ENCODE measurements around the gene ANGPTL1. TPM values are rescaled to one million over a fixed set of nuclear protein-coding genes. Genes with fewer than 3 reads are reported as not detected.

Gene ANGPTL1
- total and polyA plus RNA-seq, 2 donors (not counting 1 experiment from before 2014, with no cell fraction given): 1.5 to 4.1 TPM

DNA sequence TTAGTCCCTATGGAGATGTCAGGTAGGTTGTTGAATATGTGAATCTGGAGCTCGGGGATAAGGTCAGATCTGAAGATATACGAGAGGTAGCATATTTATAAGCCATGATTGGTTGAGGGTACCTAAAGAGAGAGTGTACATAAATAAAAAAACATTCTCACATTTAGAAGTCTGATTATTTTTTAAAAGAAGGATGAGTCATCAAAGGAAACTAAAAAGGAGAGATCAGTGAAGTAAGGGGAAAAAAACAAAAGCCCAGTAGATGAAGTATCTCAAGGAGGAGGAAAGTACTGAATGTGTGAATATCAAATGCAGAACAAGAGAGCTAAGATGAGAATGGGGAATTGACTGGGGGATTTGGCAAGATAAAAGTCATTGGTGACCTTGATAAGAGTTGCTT lies 15.7 kb upstream of the ANGPTL1 start:
- Histone ChIP-seq H4K20me1 (ENCODE audit: control insufficient read depth, extremely low read depth, insufficient read depth, low read length) (no peaks in the 10 kb centered on the region), H3K27me3 (ENCODE audit: control insufficient read depth, insufficient read depth, low read length) (no peaks in the 10 kb centered on the region), H3K4me1 (ENCODE audit: control insufficient read depth, extremely low read depth, insufficient read depth, low read length) (no peaks in the 10 kb centered on the region), H3K9me3 (ENCODE audit: control insufficient read depth, insufficient read depth, low read depth, low read length) (no peaks in the 10 kb centered on the region), H3K9ac (ENCODE audit: insufficient read depth, low read length) (no peak overlapping the region), H3K27ac (ENCODE audit: insufficient read depth, low read length) (no peak overlapping the region), H3K79me2 (ENCODE audit: control insufficient read depth, insufficient read depth, low read length) (no peaks in the 10 kb centered on the region), H3K4me3 (replicated peaks in 1 of 4; ENCODE audit: control extremely low read depth in 1 of 4, insufficient read depth in 1 of 4, low read depth in 3 of 4, low read length in 4 of 4) (no peak overlapping the region), H2AFZ (ENCODE audit: low read length) (no peak overlapping the region), H3K4me2 (ENCODE audit: extremely low read depth, insufficient read depth, low read length) (no peak overlapping the region), H3K36me3 (ENCODE audit: control insufficient read depth, insufficient read depth, low read length) (peaks cover 4% of the 10 kb centered on the region)
- no peak for DNase-seq (ENCODE audit: low read depth in 2 of 2)
- TF ChIP-seq EZH2 (IDR thresholded peaks at IDR 0.05; ENCODE audit: low read length, missing control alignments): no peak
- TF ChIP-seq, protein P1, sequence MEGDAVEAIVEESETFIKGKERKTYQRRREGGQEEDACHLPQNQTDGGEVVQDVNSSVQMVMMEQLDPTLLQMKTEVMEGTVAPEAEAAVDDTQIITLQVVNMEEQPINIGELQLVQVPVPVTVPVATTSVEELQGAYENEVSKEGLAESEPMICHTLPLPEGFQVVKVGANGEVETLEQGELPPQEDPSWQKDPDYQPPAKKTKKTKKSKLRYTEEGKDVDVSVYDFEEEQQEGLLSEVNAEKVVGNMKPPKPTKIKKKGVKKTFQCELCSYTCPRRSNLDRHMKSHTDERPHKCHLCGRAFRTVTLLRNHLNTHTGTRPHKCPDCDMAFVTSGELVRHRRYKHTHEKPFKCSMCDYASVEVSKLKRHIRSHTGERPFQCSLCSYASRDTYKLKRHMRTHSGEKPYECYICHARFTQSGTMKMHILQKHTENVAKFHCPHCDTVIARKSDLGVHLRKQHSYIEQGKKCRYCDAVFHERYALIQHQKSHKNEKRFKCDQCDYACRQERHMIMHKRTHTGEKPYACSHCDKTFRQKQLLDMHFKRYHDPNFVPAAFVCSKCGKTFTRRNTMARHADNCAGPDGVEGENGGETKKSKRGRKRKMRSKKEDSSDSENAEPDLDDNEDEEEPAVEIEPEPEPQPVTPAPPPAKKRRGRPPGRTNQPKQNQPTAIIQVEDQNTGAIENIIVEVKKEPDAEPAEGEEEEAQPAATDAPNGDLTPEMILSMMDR (conservative IDR thresholded peaks at IDR 0.05 in 1 of 2, IDR thresholded peaks at IDR 0.05 in 1 of 2; ENCODE audit: low read depth in 1 of 2, low read length in 2 of 2): no peak

DNA sequence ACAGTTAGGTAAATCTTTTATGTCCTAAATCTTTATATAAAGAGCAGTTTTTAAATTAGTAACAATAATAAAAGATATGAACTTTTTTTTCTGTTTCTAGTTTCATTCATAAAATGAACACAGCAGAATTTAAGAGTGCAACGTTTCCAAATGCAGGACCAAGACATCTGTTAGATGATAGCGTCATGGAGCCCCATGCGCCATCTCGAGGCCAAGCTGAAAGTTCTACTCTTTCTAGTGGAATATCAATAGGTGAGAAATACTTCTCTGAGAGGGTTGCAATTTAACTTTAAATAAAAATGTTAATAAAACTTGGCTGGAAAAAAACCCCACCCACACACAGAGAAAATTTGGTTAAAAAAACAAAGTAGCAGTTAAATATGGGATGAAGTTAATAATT lies 15.0 kb upstream of the ANGPTL1 start:
- no peak for TF ChIP-seq EZH2 (IDR thresholded peaks at IDR 0.05; ENCODE audit: low read length, missing control alignments)
- TF ChIP-seq, protein P1 (conservative IDR thresholded peaks at IDR 0.05 in 1 of 2, IDR thresholded peaks at IDR 0.05 in 1 of 2; ENCODE audit: low read depth in 1 of 2, low read length in 2 of 2): no peak
- H3K4me2 ChIP-seq (ENCODE audit: extremely low read depth, insufficient read depth, low read length): no peak overlapping the region
- H3K79me2 ChIP-seq (ENCODE audit: control insufficient read depth, insufficient read depth, low read length): no peaks in the 10 kb centered on the region
- H4K20me1 ChIP-seq (ENCODE audit: control insufficient read depth, extremely low read depth, insufficient read depth, low read length): no peaks in the 10 kb centered on the region
- H2AFZ ChIP-seq (ENCODE audit: low read length): no peak overlapping the region
- no peak overlapping the region for H3K27ac ChIP-seq (ENCODE audit: insufficient read depth, low read length)
- no peaks in the 10 kb centered on the region for H3K27me3 ChIP-seq (ENCODE audit: control insufficient read depth, insufficient read depth, low read length)
- no peak overlapping the region for H3K9ac ChIP-seq (ENCODE audit: insufficient read depth, low read length)
- H3K36me3 ChIP-seq (ENCODE audit: control insufficient read depth, insufficient read depth, low read length): peaks cover 7% of the 10 kb centered on the region
- H3K4me3 ChIP-seq (replicated peaks in 1 of 4; ENCODE audit: control extremely low read depth in 1 of 4, insufficient read depth in 1 of 4, low read depth in 3 of 4, low read length in 4 of 4): no peak overlapping the region
- no peaks in the 10 kb centered on the region for H3K4me1 ChIP-seq (ENCODE audit: control insufficient read depth, extremely low read depth, insufficient read depth, low read length)
- no peaks in the 10 kb centered on the region for H3K9me3 ChIP-seq (ENCODE audit: control insufficient read depth, insufficient read depth, low read depth, low read length)
- no peak for DNase-seq (ENCODE audit: low read depth in 2 of 2)

DNA sequence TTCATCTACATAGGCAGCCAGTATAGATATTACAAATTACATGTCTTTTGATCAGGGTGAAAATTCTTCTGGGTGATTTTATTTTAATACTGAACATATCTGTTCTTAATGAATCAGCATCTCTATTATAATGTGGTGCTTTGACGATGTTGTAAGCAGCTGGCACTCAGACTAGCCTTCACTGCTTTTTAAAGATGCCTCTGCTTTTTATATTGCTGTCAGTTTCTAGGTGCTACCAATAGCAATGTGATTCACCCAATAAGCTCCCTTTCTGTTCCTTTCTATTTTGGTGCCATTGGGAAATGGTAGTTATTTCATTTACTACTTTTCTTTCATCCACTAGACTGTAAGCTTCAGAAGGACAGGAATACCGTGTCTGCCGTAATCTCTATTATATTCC lies 11.1 kb upstream of the ANGPTL1 start:
- no peak for DNase-seq (ENCODE audit: low read depth in 2 of 2)
- no peaks in the 10 kb centered on the region for H3K79me2 ChIP-seq (ENCODE audit: control insufficient read depth, insufficient read depth, low read length)
- no peaks in the 10 kb centered on the region for H3K4me1 ChIP-seq (ENCODE audit: control insufficient read depth, extremely low read depth, insufficient read depth, low read length)
- no peak overlapping the region for H3K4me2 ChIP-seq (ENCODE audit: extremely low read depth, insufficient read depth, low read length)
- peaks cover 7% of the 10 kb centered on the region for H3K36me3 ChIP-seq (ENCODE audit: control insufficient read depth, insufficient read depth, low read length)
- no peak overlapping the region for H3K27ac ChIP-seq (ENCODE audit: insufficient read depth, low read length)
- no peaks in the 10 kb centered on the region for H4K20me1 ChIP-seq (ENCODE audit: control insufficient read depth, extremely low read depth, insufficient read depth, low read length)
- H3K9ac ChIP-seq (ENCODE audit: insufficient read depth, low read length): no peak overlapping the region
- H3K9me3 ChIP-seq (ENCODE audit: control insufficient read depth, insufficient read depth, low read depth, low read length): no peaks in the 10 kb centered on the region
- TF ChIP-seq EZH2 (IDR thresholded peaks at IDR 0.05; ENCODE audit: low read length, missing control alignments): no peak
- TF ChIP-seq, protein P1 (conservative IDR thresholded peaks at IDR 0.05 in 1 of 2, IDR thresholded peaks at IDR 0.05 in 1 of 2; ENCODE audit: low read depth in 1 of 2, low read length in 2 of 2): no peak
- H3K4me3 ChIP-seq (replicated peaks in 1 of 4; ENCODE audit: control extremely low read depth in 1 of 4, insufficient read depth in 1 of 4, low read depth in 3 of 4, low read length in 4 of 4): no peak overlapping the region
- H3K27me3 ChIP-seq (ENCODE audit: control insufficient read depth, insufficient read depth, low read length): no peaks in the 10 kb centered on the region
- H2AFZ ChIP-seq (ENCODE audit: low read length): no peak overlapping the region
